Subcutaneous adipose tissue (tissue), 4 donors: Measurements from ENCODE around the gene SLC39A10. TPM values are rescaled to one million over a fixed set of nuclear protein-coding genes. Genes with fewer than 3 reads are reported as not detected.

ENCODE experiments used
- small RNA-seq: library from RNA; depleted of rRNA; stranded (forward); fragments of <200 nt; gene quantifications from one replicate; pipeline ENCODE3, GENCODE V24; 2016
- total RNA-seq, 4 donors: library from RNA; depleted of rRNA; stranded (reverse); fragments of >200 nt; gene quantifications; one replicate each; pipeline ENCODE4 v1.1.0, GENCODE V29; 2016
- TF ChIP-seq, protein P1 (sequence below): fragments of 450-650 bp; IDR thresholded peaks from one replicate; pipeline ENCODE4 v1.5.1; 2016; ENCODE audit warnings: low read depth, mild to moderate bottlenecking, control low read depth, antibody characterized with exemption, moderate library complexity

The SLC39A10 gene
- total RNA-seq, 4 donors from 2014 or later, result 13.4 to 24.0 (median 21.0) TPM

DNA sequence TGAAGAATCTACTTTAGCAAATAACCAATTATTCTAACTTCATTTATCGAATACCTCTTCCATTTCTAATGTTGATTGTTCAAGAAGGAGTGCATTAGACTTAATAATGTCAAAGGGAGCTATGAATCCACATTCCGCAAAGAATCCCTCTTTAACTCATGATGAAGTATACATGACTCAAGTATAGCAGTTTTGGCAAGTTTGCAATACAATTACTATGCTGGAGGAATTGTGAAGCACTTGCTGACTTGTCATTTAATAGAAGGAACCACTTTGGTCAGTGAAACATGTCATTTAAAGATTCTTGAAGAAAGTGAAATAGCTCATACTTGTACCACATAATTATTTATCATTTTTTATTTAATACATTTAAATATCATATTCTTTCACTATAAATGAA, 125.1 kb downstream of the SLC39A10 start:
- TF ChIP-seq, protein P1, sequence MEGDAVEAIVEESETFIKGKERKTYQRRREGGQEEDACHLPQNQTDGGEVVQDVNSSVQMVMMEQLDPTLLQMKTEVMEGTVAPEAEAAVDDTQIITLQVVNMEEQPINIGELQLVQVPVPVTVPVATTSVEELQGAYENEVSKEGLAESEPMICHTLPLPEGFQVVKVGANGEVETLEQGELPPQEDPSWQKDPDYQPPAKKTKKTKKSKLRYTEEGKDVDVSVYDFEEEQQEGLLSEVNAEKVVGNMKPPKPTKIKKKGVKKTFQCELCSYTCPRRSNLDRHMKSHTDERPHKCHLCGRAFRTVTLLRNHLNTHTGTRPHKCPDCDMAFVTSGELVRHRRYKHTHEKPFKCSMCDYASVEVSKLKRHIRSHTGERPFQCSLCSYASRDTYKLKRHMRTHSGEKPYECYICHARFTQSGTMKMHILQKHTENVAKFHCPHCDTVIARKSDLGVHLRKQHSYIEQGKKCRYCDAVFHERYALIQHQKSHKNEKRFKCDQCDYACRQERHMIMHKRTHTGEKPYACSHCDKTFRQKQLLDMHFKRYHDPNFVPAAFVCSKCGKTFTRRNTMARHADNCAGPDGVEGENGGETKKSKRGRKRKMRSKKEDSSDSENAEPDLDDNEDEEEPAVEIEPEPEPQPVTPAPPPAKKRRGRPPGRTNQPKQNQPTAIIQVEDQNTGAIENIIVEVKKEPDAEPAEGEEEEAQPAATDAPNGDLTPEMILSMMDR, result no peak

Small RNA genes lying within 50 kb of the gene (small RNA-seq; reads per million reads assigned to genes)
- not detected for gene RNU6-915P
